Kidney (tissue), 14 donors: ENCODE data around the gene NDUFV1. TPM values are rescaled to one million over a fixed set of nuclear protein-coding genes. Genes with fewer than 3 reads are reported as not detected.

Experiments
- DNase-seq, 5 donors: peaks; one replicate each; pipeline ENCODE4 v3.0.0-alpha.2; 2013 to 2020
- FAIRE-seq: peaks from 2 replicates; lab custom pipeline; 2012; peaks lifted over from hg19 to GRCh38; lab: Jason Lieb, UNC
- H3K27ac ChIP-seq, 2 donors: one replicate each; pipeline ENCODE4 v1.7.0; 2013; ENCODE audit warnings: low read depth in 2 of 2, low read length in 2 of 2, inconsistent platforms in 1 of 2
- H3K27me3 ChIP-seq: one replicate; pipeline ENCODE4 v1.7.1; 2013; ENCODE audit warnings: low read length, inconsistent platforms; ENCODE audit not compliant: control insufficient read depth, insufficient read depth
- H3K36me3 ChIP-seq, 3 donors: one replicate each; pipeline versions ENCODE4 v1.7.0 to v1.7.1; 2013; ENCODE audit warnings: low read length in 3 of 3, control low read depth in 1 of 3, inconsistent platforms in 1 of 3; ENCODE audit not compliant: insufficient read depth in 3 of 3, control insufficient read depth in 2 of 3
- H3K4me1 ChIP-seq, 3 donors: one replicate each; pipeline versions ENCODE4 v1.7.0 to v1.7.1; 2013; ENCODE audit warnings: low read length in 3 of 3, inconsistent platforms in 1 of 3, low read depth in 1 of 3; ENCODE audit not compliant: control insufficient read depth in 2 of 3, insufficient read depth in 2 of 3
- H3K4me3 ChIP-seq, 3 donors: one replicate each; pipeline versions ENCODE4 v1.7.0 to v1.8.1; 2013; ENCODE audit warnings: low read length in 3 of 3, control low read depth in 1 of 3, inconsistent platforms in 1 of 3
- H3K9ac ChIP-seq, 3 donors: one replicate each; pipeline versions ENCODE4 v1.7.0 to v1.7.1; 2013; ENCODE audit warnings: low read length in 3 of 3, control low read depth in 1 of 3, inconsistent platforms in 1 of 3
- H3K9me3 ChIP-seq, 3 donors: one replicate each; pipeline versions ENCODE4 v1.7.0 to v1.7.1; 2013; ENCODE audit warnings: low read length in 3 of 3, control low read depth in 1 of 3, inconsistent platforms in 1 of 3; ENCODE audit not compliant: control insufficient read depth in 2 of 3, insufficient read depth in 1 of 3
- CTCF ChIP-seq: IDR thresholded peaks from 3 replicates; pipeline ENCODE4 v1.5.1; 2012; ENCODE audit warnings: mild to moderate bottlenecking, moderate library complexity, borderline replicate concordance; ENCODE audit not compliant: insufficient read depth; ENCODE audit errors: extremely low read depth
- intact Hi-C: fragments of 100-400 bp; cut with DNase I; formaldehyde crosslinking; loops from one replicate; pipeline ENCODE4 v1.11.1; 2022
- polyA plus RNA-seq: library from polyadenylated mRNA; stranded (reverse); fragments of 350-450 nt; fragmentation: Illumina TruSeq; extraction: RNeasy Lipid Tissue Mini Kit (QIAGEN cat#74804); gene quantifications from one replicate; pipeline ENCODE4 v1.2.3, GENCODE V29; 2014; ENCODE audit warnings: low read depth, low replicate concordance; ENCODE audit not compliant: insufficient read depth
- total RNA-seq: library from RNA; stranded (reverse); fragmentation: NEBNext Ultra II Directional; extraction: Animal tissue kit (Norgen Biotek cat#: 25700); gene quantifications from one replicate; pipeline ENCODE4 v1.2.1, GENCODE V29; 2021
- donor health status: control.
- donor health status: control.
- donor health status: control.
- donor health status: control.
- donor health status: control.
- donor health status: DM: yes; HTN: yes; CAD: no.
- donor health status: Normal renal cell carcinoma (clear cell type).

Gene NDUFV1
- total and polyA plus RNA-seq, 2 donors from 2014 or later = 191 to 395 TPM

GRCh38 chr11:67612751-67613150 is 6.0 kb downstream of the NDUFV1 start:
- no peaks in the 10 kb centered on the region for H3K9me3 ChIP-seq
- peaks cover 0 to 17% (median 0%) of the 10 kb centered on the region in 3 donors for H3K4me1 ChIP-seq
- DNase-seq (no peak), FAIRE-seq (no peak)
- H3K27me3 ChIP-seq = no peaks in the 10 kb centered on the region
- H3K9ac ChIP-seq = no peak overlapping the region
- peaks cover 0 to 18% (median 16%) of the 10 kb centered on the region in 3 donors for H3K36me3 ChIP-seq
- no peak overlapping the region for H3K4me3 ChIP-seq
- intact Hi-C loops = no loop called here
- TF ChIP-seq CTCF = no peak
- no peak overlapping the region for H3K27ac ChIP-seq

GRCh38 chr11:67613313-67613959 is 6.7 kb downstream of the NDUFV1 start:
- TF ChIP-seq CTCF = no peak

GRCh38 chr11:67613960-67614715 is 7.4 kb downstream of the NDUFV1 start:
- Histone ChIP-seq H3K4me3 (peak overlapping the region in 1 of 3 donors; percentile 49), H3K9ac (peak overlapping the region in 2 of 3 donors; percentile 58 to 71), H3K9me3 (no peaks in the 10 kb centered on the region)

More at GRCh38 chr11:67613313-67613959, 6.7 kb downstream of the NDUFV1 start:
- no peak for FAIRE-seq
- Histone ChIP-seq H3K27ac (peak overlapping the region; percentile 20 to 52), H3K9ac (peak overlapping the region in 1 of 3 donors; percentile 71), H3K9me3 (no peaks in the 10 kb centered on the region), H3K4me1 (peaks cover 0 to 16% (median 0%) of the 10 kb centered on the region in 3 donors), H3K36me3 (peaks cover 0 to 18% (median 16%) of the 10 kb centered on the region in 3 donors), H3K4me3 (peak overlapping the region in 1 of 3 donors; percentile 49), H3K27me3 (no peaks in the 10 kb centered on the region)
- intact Hi-C loops = no loop called here
- no peak for DNase-seq

More at GRCh38 chr11:67613960-67614715, 7.4 kb downstream of the NDUFV1 start:
- no peak for FAIRE-seq
- Histone ChIP-seq H3K4me1 (peaks cover 0 to 16% (median 0%) of the 10 kb centered on the region in 3 donors), H3K36me3 (peaks cover 0 to 14% (median 11%) of the 10 kb centered on the region in 3 donors), H3K27me3 (no peaks in the 10 kb centered on the region), H3K27ac (peak overlapping the region; percentile 48 to 52)
- peak; percentile 67 to 90 (median 78) for DNase-seq
- intact Hi-C loops = no loop called here
- peak; percentile 26 for TF ChIP-seq CTCF
